ENCODE measurements around the gene AP1B1. TPM values are rescaled to one million over a fixed set of nuclear protein-coding genes. Genes with fewer than 3 reads are reported as not detected.

AP1B1 gene
- total RNA-seq, 1 donor from 2014 or later, result 37.1 TPM

DNA sequence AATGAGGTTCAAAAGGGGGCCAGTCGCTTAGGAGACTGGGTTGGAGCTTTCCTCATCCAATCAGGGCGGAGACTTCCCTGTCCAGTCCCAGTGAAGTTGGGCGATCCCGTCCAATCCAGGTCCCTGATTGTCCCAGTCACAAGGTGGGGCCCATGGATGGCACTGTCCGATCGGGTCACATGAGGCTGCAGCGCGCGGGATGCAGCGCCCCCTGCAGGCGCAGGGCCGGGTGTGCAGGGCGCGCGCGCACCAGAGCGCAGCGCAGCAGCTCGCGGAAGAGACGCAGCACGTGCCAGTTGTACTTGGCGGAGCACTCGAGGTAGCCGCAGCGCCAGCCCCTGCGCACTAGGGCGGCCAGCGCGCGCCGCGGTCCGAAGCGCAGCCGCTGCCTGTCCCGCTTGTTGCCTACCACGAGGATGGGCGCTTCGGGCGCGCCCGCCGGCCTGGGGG lies 75.2 kb downstream of the AP1B1 start:
- no peak for DNase-seq

DNA sequence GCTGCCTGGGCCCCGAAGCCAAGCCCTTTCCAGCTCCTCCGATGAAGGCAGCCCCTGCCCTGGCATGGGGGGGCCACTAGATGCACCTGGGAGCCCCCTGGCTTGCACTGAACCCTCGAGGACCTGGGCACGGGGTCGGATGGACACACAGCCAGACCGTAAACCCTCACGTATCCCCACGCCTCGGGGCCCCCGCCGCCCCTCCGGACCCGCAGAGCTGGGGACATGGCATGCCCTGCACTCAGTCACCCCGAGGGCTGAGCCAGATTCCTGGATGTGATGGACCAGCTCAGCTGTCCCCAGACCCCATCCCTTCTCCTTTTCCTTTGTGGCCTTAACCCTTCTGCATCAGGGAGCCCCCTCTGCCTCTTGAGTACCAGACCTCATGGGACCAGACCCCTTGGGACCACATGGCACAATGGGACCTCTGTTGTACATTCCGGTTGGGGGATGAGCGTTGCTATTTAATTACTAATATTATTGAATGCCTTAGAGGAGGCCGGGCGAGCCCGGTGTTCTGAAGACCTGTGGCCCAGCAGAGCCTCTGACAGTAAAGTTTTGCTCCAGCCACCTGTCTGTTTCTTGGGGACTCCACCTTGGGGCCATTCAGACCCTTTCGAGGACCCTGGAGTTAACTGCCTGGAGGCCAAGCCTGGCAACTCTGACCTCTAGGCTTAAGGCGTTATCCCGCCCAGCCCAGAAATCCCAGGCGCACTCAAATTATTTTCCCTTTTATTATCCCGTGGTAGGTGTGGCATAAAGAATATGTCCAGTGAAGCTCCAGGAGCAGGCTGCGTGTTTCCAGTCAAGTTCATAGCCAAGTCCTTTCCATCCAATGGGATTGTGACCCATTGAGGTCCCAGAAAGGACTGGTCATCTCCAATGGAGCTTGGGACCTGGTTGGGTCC lies 75.9 kb downstream of the AP1B1 start:
- DNase-seq, result no peak

GRCh38 chr22:29311464-29312217 lies 76.7 kb downstream of the AP1B1 start:
- DNase-seq, result no peak

DNA sequence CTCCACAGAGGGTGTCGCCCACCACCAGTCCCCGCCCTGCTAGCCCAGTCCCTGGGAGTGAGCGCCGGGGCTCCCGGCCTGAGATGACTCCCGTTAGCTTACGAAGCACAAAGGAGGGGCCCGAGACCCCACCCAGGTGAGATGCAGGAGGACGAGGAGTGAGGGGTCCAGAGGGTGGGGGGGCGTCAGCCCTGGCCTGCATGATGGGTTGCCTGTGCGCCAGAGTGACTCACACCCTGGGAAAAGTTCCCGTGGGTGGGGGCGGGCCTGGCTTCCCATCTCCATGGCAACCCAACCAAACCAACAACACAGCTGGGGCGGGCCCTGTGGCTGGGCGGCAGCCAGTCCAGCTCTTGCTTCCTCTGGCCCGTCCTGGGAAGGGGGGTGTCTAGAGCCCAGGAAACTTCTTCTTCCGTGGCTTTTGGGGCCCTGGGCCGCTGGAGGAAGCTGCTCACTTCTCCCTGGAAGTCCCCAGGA lies 77.5 kb downstream of the AP1B1 start:
- peak; percentile 96 for DNase-seq

- DNase-seq, result no peak
Observed at GRCh38 chr22:29310065-29310862, 78.1 kb downstream of the AP1B1 start.

GRCh38 chr22:29309332-29310064 lies 78.9 kb downstream of the AP1B1 start:
- no peak for DNase-seq

DNA sequence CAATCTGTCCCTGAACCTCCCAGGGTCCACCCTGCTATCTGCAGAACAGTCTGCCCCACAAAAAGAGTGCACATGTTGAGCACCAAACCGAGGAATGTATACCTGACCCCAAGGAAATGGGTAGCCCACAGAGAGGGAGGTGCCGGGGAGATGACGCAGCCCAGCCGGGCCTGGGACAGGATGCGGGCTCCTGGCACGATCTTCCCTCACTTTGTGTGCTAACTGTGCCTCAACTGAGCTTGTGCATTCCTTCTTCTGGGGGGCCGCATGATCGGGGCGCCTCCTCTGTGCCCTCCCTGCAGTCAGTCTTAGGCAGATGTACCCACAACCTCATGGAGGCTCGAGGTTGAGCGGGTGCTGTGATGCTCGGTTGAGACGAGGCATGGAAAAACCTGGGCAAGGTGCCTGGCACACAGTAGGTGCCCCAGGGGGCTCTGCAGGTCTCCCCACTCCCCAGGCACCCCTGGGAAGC lies 79.5 kb downstream of the AP1B1 start:
- no peak for DNase-seq

DNA sequence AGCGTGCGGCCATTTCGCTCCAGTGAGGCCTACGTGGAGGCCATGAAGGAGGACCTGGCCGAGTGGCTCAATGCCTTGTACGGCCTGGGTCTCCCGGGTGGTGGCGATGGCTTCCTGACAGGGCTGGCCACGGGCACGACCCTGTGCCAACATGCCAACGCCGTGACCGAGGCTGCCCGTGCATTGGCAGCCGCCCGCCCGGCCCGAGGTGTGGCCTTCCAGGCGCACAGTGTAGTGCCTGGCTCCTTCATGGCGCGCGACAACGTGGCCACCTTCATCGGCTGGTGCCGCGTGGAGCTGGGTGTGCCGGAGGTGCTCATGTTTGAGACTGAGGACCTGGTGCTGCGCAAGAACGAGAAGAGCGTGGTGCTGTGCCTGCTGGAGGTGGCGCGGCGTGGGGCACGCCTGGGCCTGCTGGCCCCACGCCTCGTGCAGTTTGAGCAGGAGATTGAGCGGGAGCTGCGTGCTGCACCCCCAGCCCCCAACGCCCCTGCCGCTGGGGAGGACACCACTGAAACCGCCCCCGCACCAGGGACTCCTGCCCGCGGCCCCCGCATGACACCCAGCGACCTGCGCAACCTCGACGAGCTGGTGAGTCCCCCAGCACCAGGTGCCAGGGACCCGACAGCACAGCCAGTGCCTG lies 80.1 kb downstream of the AP1B1 start:
- no peak for DNase-seq

DNA sequence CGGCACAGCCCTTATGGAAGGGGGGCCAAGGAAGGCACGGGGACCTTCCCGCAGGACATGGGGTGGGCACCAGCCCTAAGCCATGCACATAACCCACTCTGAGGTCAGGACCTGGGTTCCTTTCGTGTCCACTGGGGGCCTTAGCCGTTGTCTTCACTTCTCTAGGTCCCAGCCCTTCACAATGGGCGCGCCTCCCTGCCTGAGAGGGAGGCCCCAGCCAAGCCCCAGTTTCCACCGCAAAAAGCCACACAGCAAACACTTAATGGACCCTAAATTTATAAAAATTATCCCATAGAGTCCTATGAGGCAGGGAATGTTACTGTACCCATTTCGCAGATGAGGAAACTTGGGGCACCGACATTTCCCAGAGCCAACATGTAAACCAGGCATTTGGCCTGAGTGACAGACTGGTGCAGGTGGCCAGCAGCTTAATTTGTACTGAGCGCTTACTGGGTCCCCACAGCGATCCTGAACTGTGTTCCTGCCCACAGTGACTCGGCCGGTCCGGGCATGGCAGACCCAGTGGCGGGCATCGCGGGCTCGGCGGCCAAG lies 80.7 kb downstream of the AP1B1 start:
- DNase-seq, result no peak

DNA sequence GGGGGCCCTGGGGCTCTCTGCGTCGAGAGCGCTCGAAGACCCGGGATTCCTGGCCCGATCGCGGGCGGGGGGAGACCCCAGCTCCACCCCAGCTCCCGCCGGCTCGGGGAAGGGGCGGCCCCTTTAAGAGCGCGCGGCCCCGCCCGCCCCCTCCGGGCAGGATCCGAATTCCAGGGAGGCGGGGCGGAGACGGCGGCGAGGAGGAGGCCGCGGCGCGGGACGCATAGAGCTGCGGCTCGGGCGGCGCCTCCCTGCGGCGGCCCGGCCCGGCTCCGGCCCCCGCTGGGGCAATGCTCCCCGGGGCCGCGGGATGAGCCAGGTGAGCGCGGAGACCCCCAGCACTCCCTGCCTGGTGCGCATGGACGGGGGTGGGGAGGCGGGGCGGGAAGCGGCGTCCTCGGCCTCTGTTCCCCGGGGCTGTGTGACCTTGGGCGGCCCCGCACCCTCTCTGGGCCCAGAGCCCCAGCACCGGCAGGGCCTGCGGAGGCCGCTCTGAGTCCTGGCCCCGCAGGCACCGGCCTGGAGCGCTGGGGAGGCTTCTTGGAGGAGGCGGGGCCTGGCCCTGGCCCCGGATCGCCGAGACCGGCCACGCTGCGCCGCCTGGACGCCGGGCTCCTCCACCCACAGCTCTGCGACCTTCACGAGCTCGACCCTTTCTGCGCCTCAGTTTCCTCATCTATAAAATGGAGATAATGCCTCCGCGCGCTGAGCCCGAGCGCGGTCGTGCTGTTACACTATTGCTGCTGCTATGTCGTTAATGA lies 81.4 kb downstream of the AP1B1 start:
- DNase-seq, result peak; percentile 48

DNA sequence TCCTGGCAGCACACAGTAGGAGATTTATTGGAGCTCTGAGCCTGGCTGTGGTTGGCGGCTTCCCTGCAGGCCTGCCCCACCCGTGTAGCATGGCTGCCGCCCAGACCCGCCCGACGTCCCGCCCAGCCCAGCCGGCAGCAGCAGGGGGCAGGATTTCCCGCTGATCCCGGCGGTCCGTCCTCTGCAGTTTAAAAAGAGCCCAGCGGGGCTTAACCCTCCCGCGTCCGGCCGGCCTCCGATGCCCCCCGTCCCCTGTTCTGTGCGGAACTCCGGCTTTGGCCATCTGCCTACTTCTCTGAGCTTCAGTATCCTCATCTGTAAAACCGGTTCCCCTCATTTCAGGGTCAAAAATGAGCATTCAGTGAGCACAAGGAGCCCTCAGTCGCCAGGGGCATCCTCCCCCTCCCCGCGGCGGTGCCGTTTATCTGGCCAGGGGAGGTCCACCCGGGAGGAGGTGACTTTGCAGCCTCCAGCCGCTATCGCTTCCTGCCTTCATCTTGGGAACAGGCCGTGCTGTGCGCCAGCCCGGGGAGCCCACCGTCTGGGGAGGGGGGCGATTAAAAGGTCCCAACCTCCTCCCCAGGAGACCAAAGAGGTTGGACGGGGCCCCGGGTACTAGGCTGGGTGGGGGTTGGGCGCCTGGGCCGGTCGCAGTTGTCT lies 82.1 kb downstream of the AP1B1 start, which contains the start of gene GAS2L1:
GAS2L1 (plus strand) TSS at position 476 of the 660 bp plus-strand sequence. CDS start 1,456 bp downstream, outside the sequence.
- peak; percentile 55 for DNase-seq

GRCh38 chr22:29305836-29306174 lies 82.6 kb downstream of the AP1B1 start:
- DNase-seq, result no peak

DNA sequence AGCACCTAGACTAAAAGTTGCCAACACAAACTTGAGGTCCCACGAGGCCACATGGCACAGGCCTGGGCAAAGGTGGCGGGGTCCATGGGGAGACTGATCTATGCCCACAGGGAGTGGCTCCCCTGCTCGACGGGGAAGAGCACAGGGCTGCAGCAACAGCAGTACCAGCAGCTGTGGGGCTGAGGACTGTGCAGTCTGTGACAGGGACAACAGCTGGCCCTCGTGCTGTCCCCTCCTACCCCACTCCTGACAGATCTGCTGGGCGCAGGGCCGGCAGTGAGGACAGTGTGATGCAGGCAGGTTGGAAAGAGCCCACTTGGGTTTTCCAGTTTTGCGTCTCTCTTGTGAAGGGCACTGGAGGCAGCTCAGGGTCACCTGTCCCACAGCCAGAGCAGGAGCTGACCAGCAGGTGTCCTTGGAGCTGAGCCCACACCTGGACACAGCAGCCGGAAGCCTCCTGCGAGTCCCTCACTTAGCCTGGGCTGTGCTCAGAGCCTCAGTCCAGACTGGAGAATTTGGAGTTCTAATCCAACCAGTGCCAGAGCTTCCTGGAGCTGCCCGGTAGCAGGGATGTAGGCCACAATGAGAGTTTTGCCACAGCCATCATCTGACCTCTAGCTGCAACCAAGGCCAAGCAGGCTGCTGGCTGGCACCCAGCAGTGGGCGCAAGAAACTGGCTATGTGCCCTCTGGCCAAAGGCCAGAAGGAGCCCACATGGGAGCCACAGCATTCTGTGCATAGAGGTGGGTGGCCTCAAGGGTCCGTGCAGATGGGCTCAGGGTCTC lies 85.5 kb downstream of the AP1B1 start:
- DNase-seq, result no peak

- DNase-seq, result no peak
Observed at GRCh38 chr22:29302402-29302680, 86.0 kb downstream of the AP1B1 start.

GRCh38 chr22:29301716-29302401 lies 86.5 kb downstream of the AP1B1 start:
- no peak for DNase-seq

DNA sequence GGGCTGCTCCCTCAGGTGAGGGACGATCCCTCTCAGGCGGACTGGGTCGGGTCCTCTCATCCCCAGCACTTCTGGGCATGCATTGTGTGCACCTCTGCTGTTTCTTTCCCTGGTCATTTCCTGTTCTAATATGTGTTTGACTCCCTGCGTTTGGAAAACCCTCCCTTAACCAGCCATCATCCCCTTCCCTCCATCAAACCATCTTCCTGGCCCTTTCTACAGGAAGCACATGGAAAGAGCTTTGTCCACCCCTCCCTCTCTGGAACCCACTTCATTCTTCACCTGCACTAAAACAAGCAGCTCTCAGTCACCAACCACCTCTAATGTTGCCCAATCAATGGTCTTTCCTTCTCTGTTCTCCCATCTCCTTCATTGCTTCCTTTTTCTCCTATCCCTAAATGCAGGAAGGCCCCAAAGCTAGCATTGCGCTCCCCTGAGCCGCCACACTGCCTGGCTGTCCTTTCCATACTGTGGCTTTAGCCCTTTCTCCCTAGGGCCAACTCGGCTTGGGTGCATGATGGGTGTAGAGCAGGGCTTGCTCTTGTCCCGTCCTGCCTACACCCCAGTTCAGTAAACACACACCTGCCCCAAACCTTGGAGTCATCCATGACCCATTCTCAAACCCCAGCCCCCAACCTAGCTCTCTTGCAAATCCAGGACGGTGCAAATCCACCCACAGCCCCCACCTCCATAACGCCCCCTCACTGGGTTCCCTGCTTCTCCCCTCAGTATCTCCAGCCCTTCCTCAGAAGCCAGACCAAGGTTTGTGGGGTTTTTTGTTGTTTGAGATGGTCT lies 87.4 kb downstream of the AP1B1 start:
- DNase-seq, result no peak

GRCh38 chr22:29300467-29300806 lies 87.9 kb downstream of the AP1B1 start:
- DNase-seq, result no peak
